T-helper 1 cell (primary cell): Measurements from ENCODE around the gene BARX1.
"Not testable (repeated sequence)": the region's sequence is repeated elsewhere in the genome, so short reads cannot be mapped to it uniquely, and the experiment has no call there.

Experiments used
- DNase-seq, 5 donors: peaks; one replicate each; pipeline ENCODE4 v3.0.0-alpha.2; 2012 to 2020

The BARX1 gene

DNA sequence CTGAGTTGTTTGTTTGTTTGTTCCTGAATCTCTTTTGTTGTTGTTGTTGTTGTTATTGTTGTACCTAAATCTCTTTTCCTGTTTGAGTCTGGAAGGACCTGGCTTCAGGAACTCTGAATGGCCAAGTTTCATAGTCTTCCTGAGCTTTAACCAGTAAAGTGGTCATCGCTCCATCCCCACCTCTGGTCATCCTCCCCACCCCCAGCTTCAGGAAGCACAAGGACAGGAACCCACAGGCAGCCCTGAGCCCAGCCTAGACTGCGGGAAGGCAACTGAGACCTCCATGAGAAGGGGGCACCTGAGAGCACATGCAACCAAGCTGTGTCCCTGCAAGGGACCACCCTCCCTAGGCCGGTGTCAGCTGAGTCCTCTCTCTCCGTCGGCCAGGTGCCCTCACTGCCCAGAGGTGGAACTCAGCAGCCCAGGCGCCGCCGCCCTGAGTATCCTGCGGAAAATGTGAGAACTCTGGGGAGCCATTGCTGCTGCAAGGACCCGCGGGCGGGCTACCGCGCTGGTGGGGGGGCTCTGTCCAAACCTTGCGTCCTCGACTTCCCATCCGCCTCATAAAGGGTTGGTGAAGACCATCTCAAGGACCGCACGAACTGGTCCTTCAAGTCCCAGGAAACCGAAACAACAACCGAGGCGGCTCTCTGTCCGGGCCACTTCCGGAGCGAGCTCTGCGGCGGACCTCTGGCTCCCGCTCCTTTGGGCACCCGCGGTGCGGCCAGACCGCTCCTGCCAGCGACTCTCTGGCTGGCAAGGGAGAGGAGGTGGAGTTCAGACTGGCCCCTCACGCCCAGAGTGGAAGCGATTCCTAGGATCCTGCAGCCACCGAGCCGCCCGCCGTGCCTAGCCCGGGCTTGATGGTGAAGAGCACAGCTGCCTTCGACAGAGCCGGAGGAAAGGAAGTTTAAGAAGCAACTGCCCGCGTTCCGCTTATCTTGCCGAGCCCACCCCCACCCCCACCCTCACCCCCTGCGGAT lies 4.2 kb downstream of the BARX1 start:
- no peak for DNase-seq

DNA sequence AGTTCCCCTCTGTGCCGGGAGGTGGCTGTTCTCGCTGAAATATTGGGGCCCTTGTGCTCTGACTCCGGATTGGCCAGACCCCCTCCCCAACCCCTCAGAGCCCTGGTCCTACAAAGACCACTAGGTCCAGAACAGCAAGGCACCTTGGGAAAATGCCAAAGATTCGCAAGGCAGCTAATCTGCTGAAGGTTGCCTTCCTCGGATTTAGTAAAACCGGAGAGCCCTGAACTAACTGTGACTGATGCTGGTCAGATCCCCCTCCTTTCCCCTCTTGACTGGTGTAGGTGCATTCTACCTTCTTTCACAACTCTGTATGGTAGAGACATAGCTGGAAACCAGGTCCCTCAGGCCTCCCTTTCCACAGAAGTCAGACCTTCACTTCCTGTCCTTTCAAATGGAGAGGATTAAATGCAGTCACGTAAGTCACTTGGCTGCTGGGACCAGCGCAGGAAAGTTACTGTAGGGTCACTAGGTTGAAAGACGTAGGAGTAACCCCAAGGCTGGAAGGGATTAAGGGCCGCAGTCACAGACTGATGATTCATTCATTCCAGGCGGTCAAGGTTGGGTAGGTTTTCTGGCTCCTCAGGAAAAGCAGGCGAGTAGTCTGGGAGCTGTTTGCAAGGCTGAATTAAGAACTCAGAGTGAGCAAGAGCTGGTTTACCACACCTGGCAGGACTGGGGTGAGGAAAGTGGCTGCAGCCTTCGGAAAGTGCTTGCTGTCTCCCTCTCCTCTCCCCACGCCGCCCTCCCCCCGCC lies 5.3 kb downstream of the BARX1 start:
- DNase-seq: no peak

DNA sequence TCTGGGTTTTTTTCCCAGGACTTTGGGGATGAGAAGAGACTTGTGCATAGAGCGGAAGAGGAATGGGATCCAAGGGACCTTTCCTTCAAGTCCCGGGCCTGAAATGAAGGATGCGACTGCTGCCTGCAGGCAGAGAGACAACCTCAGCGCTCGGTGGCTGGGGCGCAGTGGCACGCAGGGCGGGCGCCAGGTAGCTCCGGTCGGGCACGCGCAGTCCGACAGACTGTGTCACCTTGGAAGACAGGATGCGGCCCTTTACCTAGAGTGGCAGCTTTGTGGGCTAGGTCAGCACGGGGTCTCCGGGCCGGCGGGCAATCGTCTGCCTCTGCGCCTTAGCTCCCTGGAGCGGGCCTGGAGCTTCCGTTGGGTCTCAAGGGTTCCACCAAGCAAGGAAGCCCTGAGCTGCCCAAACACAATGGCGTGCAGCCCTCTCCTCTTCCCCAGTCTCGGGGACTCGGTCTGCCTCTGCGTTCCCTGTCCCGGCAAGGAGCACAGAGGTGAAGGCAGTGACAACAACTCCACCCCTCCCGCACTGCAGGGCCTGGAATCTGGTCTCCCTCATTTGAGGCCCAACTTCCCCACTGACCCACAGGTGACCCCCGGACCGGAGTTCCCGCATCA lies 6.0 kb downstream of the BARX1 start:
- DNase-seq: no peak

DNA sequence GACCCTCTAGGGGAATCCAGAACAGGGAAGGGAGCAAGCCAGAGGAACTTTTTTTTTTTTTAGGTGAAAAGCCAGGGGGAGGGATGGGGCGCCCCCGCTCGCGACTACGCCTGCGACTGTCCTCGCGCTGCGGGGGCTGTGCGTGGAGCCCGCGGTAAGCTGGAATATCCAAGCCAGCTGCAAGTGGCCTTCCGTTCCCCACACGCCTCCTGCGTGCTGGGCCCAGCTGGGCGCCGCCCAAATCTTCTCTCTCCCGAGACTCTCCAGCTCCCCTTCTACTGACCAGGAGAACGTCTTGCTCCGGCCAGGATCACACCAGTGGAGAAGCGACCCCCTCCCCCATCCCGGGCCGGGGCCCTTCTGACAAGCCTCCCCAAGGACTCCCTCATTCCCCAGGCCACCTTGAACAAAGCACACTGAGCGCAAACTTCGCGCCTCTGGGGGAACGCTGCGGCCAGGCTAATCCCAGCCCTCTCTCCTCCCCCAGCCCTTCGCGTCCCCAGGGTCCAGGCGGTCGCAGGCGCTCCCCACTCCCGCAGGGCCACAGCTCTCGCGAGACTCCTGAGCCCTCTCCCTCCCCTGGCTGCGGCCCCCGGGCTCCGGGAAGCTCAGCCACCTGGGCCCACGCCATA lies 6.6 kb downstream of the BARX1 start:
- DNase-seq: no peak

DNA sequence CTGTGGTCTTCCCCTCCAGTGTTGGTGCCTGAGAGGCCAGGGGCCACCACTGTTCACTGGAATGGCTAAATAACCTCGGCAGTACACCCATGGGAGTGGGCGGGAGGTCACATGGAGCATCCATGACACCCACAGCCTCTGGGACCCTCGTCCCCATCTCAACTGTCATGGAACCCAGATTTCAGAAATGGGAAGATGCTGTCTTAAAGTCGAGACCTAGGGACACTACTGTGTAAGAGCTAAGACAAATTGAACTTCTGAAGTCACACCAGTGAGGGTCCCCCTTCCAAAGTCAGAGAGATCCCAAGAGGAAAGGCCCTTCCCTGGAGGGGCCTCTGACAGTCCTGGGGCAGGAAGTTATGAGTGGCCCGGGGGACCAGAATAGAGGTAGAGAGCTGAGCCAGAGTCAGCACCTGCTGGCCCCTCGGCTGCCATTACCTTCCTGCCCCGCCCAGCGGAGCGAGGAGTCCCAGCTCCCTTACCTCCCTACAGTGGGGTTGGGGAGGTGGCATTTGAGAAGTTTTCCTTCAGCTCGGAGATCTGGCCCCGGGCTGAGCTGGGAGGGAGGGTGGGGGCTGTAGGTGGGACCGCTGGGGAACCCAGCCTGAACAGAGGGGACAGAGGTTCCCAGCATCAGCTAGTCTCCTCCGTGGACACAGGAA lies 7.6 kb downstream of the BARX1 start:
- no peak for DNase-seq

DNA sequence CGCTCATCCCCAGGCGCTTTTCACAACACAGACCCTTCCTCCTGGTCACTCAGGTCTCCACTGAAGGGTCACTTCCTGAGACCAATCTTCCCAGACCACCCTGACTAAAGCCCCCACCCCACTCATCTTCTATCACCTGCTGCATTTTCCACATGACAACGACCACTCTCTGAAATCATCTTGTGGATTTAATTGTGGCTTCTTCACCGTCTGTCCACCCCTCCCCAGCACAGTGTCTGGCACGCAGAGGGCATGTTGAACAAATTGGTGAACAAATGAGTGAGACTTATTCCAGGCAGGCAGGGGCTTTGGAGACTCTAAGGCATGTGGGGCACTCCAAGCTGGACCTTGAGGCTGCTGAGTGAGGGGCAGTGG lies 8.8 kb downstream of the BARX1 start:
- no peak for DNase-seq

DNA sequence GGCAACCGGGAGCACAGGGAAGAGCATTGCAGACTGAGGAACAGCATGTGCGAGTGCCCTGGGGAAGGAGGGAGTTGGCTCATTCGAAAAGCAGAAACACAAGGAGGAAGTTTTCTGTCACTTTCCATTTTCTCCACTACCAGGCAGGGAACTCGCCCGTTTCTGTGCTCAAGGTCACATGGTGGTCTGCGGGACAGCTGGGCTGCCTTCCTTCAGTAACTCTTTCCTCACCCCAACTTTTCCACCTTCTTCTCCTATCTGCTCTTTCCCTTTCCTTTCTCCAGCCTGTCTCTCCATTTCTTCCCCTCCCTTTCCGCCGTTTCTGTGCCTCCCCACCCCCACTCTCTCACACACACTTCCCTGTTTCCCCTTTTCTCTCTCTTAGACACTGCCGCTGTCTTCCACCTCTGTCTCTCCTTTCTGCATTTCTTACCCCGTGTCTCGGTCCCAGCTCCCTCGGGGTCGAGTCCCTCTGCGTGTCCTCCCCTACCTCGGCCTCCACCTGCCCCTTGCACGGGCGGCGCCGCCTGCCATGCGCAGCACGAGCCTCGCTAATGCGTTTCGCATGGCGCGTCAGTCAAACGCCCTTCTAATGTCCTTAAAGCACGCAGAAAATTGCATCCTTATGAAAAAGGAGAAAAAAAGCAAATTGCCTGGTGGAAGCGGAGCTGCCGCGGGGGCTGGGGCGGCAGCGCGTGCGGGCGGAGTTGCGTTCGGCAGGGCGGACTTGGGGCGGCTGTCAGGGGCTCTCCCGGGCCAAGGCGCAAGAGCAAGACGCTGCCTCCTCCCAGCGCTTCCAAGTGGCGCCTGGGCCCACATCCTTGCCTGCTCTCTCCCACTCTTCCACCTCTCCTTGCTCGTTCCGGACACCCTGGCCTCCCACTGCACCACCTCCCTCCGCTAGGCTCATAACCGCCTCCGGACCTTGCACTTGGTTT lies 9.5 kb downstream of the BARX1 start:
- DNase-seq: no peak

DNA sequence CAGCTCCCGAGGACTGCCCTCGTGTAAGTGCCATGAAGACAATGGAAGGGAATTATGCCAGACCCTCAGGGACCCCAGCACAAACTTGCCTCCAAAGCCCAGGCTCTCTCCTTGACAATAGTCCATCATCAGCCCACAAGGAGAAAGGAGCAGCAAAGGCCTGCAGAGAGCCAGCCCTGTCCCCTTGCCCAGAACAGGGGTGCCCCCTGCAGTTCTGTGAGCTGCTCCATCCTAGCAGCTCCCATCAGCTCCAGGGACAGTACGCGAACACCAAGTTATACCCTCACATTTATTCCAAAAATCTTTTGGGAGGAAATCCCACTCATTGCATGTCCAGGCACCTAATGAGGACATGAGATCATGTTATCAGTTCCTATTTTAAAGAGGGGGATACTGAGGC lies 11.1 kb downstream of the BARX1 start:
- no peak for DNase-seq

DNA sequence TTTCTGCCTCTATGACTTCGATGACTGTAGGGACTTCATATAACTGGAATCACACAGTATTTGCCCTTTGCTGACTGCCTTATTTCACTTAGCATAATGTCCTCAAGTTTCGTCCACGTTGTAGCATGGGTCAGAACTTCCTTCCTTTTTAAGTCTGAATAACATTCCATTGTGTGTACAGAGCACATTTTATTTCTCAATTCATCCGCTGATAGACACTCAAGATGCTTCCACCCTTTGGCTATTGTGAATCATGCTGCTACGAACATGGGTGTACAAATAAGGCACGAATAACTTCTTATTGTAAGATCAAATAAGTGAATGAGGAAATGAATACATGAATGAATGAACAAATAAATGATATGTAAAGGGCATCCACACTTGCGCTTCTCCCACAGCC lies 13.0 kb downstream of the BARX1 start:
- DNase-seq: no peak

DNA sequence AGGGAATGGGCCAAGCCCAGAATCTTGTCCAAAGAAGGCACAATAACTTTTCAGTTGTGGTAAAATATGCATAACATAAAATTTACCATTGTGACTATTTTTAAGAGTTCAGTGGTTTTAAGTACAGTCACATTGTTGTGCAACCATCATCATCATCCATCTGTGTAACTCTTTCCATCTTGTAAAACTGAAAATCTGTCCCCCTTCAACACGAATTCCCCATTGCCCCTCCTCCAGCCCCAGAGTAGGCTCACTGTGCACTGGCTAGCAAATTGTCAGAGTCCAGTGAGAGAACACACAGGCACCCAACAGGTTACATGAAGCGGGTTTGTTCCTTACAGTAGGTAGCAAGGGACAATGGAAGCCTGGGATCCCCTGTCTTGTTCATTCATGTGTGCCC lies 13.7 kb downstream of the BARX1 start:
- DNase-seq: no peak

DNA sequence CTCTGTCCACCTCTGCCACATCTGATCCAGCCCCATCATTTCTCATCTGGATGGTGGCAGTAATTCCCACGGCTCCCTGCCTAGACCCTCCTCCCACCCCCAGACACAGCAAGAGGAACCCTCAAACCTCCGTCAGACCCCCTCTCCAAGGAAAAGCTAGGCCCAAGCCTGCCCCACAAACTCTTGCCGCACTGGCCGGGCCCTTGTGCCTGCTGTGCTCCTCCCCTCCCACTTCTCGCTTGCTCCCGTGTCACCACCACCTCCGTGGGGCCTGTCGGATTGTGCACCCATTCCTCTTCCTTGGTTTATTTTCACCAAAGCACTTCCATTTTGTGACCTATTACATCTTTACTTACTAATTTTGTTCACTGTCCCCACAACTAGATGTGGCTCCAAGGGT lies 14.2 kb downstream of the BARX1 start:
- no peak for DNase-seq

DNA sequence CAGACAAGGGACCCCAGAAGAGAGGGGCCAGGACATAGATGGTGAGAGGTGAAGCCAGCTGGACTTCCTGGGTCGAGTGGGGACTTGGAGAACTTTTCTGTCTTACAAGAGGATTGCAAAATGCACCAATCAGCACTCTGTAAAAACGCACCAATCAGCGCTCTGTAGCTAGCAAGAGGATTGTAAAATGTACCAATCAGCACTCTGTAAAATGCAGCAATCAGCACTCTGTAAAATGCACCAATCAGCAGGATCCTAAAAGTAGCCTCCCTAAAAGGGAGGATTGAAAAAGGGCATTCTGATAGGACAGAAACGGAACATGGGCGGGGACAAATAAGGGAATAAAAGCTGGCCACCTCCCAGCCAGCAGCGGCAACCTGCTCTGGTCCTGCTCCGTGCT lies 15.6 kb downstream of the BARX1 start:
- not testable (repeated sequence) for DNase-seq

DNA sequence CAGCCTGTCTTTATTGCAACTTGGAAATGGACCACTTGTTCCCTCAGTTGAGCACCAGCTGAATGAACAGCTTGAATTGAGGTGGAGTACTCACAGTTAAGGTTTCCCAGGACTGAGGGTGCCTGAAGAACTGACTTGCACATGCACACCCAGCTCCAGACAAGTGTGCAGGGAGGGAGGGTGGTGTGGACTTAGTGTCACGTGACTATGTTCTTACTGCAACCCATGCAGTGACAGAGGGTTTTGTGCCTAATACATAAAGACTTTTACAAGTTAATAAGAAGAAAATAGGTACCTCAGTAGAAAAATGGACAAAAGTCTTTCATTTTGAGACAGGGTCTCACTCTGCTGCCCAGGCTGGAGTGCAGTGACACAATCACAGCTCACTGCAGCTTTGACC lies 18.0 kb downstream of the BARX1 start:
- DNase-seq: no peak

DNA sequence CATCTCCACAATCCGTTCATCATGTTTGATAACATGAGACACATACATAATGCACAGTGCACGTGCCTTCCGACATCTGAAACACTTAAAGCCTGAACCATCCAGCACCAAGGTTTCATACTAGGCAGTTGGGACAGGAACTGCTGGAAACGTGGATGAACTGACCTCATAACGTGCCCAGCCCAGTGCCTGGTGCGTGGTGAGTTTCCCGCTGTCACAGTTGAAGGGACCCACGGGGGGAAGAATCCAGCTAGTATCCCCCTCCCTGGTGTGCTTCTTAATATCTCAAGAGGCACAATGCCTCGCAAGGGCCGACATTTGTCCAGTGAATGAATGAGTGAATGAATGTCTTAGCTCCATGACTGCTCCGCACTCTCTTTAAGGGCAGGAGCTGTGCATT lies 23.2 kb downstream of the BARX1 start:
- DNase-seq: no peak

DNA sequence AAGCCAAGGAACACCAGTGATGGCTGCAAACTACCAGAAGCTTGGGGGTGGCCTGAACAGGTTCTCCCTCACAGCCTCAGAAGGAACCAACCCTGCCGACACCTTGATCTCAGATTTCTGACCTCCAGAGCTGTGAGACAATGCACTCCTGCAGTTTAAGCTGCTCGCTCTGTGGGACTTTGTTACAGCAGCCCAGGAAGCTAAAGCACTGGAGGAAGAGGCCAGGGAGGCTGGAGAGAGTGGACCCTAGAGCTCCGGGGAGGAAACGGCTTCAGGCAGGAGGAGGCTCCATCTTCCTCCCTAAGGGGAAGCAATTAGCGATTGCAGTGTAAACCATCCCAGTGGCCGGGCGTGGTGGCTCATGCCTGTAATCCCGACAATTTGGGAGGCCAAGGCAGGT lies 25.1 kb downstream of the BARX1 start:
- DNase-seq: no peak

DNA sequence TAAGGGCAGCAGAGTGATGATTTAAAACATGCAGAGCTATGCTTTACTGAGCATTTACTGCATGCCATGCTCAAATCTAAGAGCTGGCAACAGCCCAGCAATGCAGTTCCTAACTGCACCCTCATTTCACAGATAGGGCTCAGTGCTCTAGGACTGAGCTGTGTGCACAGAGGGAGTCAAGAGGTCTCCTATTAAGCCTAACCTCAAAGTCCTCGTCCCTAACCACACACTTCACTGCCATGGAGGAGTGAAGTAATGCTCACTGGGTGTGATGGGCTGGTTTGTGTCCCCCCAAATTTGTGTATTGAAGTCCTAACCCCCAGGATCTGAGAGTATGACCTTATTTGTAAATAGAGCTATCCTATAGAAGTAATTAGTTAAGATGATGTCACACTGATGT lies 25.9 kb downstream of the BARX1 start:
- no peak for DNase-seq

DNA sequence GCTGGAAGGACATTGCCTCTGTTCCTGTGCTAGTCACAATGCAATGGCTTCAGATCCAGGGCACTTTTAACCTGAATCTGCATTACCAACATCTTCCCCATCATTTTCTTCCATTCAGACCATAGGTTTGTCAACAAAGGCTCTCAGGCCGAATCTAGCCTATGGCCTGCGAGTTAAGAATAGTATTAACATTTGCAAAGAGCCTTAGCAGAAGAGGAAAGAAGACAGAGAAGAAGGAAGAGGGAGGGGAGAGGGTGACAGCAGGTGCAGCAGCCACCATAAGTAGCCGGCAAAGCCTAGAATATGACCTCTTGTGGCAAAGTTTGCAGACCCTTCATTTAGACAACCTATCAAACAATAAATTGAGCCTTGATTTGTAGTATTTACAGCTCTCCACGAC lies 32.6 kb downstream of the BARX1 start:
- no peak for DNase-seq

DNA sequence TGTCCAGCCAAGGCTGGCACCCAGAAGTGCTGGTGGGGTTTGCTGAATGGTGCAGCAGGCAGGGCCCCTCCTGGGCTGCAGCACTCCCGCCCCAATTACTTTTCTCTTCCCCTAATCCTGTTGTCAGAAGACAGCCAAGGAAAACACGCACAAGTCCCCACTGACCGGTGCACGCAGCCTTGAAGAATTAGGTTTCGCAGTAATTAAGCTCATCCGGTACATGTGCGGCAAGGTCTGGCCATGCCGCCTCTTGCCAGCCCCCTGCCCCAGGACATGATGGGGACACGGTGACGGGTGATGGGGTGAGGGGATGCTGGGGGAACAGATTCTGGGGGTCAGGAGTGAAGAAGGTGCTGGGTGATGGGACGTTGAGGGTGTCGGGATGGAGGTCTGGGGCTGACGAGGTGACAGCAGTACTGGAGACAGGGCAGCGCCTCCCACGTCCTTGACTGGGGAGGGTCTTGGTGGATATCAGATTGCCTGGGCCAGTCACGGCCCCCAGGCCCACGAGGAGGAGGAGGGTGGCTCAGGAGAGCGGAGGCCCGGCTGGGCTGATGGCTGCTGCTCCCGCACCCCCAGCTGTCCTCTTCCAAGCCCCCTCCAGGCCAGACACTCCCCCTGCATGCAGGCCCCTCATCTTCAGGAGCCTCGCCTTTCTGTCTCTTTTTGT lies 34.9 kb downstream of the BARX1 start:
- no peak for DNase-seq

DNA sequence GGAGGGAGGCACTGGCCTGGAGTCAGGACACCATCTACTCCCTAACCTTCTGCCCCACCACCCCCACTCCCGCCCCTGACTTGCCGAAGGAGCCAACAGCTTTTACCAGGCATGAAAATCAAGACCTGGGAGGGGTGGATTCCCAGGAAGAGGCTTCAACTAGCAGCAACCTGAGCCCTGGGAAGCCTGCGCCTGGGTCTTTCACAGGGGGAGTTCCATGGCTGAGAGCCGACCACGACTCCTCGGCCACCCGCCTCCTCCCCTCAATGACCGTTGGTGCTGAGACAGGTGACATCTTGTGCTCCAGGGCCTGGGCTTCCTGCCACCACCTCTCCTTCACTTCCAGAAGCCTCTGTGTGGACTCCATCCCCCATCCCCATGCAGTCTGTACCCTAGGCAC lies 37.1 kb downstream of the BARX1 start:
- DNase-seq: no peak

DNA sequence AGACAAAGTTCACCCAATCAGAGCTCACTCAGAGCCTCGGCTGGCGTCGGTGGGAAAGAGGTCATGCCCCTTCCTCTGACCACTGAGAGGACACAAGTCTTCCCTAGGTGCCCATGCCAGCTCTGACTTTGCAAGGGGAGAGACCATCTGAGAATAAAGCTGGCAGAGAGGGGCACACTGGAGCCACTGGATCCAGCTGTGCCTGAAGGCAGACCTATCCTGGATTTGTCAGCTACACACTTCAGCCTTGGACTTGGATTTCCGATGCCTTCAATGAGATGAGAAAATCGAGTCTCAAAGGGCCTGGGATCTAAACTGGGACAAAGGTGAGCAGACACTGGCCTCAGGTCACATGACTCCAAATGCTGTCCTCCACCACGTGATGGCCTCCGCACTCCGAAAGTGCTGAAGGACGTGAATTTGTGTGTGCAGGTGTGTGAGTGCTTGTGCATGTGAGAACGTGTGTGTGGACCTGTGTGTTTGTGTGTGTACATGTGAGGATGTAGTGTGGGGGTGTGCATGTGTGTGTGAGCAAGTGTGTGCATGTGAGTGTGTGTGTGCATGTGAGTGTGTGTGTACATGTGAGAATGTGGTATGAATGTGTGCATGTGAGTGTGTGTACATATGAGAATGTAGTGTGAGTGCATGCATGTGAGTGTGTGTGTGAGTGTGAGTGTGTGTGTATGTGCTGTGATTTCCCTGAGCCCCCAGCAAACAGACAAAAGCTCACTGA lies 37.9 kb downstream of the BARX1 start:
- no peak for DNase-seq
